Left colon (tissue), 2 donors: ENCODE data around the gene JAK3. TPM values are rescaled to one million over a fixed set of nuclear protein-coding genes. Genes with fewer than 3 reads are reported as not detected.
A peak's percentile ranks its signal among the peaks of the same experiment; 100 is the strongest.
"Not testable (repeated sequence)": the region's sequence is repeated elsewhere in the genome, so short reads cannot be mapped to it uniquely, and the experiment has no call there.

Experiments
- ATAC-seq: fragments of 200-7000 bp; cut with Tn5 transposase; one replicate; pipeline ENCODE4 v1.9.1; 2020; ENCODE audit warnings: mild to moderate bottlenecking, moderate library complexity
- DNase-seq, 2 donors: peaks; one replicate each; pipeline ENCODE4 v3.0.0-alpha.2; 2020
- intact Hi-C, 2 donors: fragments of 100-400 bp; cut with DNase I in 1 of 2; cut with micrococcal nuclease in 1 of 2; formaldehyde crosslinking; loops; one replicate each; pipeline versions ENCODE4 v1.11.2 to v1.14.0; 2022; cut with DNase I, micrococcal nuclease
- total RNA-seq, 2 donors: library from RNA; stranded (reverse); fragmentation: NEBNext Ultra II Directional; extraction: Animal tissue kit (Norgen Biotek cat#: 25700); gene quantifications; one replicate each; pipeline ENCODE4 v1.2.1, GENCODE V29; 2021
- donor health status: DM: no; HTN: no; CAD: no.
- donor health status: DM: yes; HTN: yes; CAD: no.

JAK3 gene
- total RNA-seq, 2 donors from 2014 or later, result 2.7 to 3.7 TPM

DNA sequence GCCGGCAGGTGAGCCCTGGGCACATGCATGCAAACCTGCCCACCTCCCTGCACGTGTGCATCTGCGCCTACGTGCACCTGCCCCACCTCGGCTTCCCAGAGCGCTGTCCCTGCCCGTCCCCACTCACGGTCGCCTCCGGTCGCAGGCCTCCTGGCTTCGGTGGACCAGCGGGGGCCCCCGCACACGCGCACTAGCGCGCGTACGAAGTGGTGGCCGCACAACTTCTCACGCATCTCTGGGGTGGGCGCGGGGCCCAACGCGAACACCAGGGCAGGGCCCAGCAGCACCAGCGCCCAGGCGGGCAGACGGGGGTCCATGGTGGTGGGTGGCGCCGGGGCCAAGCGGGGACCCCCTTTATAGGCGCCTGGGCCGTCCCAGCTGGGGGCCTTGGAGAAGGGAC is 26.6 kb downstream of the JAK3 start, which contains the start of gene INSL3:
Gene INSL3 (minus strand): TSS at position 330 of the 400 bp plus-strand sequence. CDS start 13 bp downstream, at position 317.
- intact Hi-C loops, result no loop called here
- ATAC-seq (no peak), DNase-seq (no peak)

DNA sequence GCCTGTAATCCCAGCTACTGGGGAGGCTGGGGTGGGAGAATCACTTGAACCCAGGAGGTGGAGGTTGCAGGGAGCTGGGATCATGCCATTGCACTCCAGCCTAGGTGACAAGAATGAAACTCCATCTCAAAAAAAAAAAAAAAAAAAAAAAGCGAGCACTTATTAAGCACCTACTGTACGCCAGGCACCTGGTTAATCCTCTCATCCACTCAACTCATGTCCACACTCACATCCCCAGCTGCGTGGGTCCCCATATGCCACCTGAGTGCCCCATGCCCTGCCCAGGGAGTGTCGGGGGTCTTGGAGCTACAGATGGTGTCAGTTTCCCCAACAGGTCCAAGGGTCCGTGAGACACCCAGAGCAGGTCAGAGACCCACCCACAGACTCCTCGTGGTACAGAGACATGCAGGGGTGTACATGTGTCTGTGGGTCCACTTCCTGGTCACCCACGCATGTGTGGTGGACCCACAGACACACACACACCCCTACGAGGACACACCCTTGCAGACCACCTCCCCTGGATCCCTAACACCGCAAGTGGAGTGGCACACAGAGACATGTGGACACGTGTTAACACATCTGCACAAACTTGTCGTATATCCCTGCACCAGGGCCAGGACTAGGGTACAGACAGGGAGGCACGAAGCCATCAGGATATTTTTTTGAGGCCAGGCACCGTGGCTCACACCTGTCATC is 30.0 kb downstream of the JAK3 start:
- intact Hi-C loops, result no loop called here
- peak; percentile 53 for ATAC-seq
- no peak for DNase-seq

DNA sequence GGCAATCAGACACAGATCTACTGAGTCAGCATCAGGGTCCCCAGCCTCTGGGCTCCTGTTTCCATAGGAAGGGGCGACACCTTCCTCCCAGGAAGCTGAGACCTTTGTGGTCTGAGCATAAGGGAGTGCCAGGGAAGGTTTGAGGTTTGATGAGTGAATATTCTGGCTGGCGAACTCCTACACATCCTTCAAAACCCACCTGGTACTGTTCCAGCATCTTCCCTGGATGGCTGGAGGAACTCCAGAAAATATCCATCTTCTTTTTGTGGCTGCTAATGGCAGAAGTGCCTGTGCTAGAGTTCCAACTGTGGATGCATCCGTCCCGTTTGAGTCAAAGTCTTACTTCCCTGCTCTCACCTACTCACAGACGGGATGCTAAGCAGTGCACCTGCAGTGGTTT is 35.7 kb downstream of the JAK3 start:
- DNase-seq, result no peak
- intact Hi-C loops, result no loop called here
- no peak for ATAC-seq

DNA sequence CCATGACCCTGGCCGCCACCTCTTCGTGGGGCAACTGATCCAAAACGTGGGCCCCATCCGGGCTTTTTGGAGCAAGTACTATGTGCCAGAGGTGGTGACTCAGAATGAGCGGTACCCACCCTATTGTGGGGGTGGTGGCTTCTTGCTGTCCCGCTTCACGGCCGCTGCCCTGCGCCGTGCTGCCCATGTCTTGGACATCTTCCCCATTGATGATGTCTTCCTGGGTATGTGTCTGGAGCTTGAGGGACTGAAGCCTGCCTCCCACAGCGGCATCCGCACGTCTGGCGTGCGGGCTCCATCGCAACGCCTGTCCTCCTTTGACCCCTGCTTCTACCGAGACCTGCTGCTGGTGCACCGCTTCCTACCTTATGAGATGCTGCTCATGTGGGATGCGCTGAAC is 36.1 kb downstream of the JAK3 start:
- DNase-seq (no peak), ATAC-seq (no peak)
- intact Hi-C loops, result no loop called here

DNA sequence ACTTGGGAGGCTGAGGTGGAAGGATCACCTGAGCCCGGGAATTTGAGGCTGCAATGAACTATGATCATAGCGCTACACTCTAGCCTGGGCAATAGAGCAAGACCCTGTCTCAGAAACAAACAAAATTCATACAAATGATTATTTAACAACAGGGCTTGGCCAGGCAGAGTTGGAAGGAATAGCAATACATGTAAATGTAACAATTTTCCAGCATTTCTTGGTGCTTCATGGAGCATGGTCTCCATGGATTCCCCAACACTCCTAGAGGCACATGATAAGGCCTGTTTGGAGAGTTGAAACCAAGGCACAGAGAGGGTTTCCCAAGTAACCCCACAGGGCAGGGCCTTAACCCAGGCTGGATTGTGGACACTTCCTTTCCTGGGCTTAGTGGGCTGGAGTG is 36.7 kb downstream of the JAK3 start:
- ATAC-seq, result no peak
- no peak for DNase-seq
- intact Hi-C loops, result no loop called here

DNA sequence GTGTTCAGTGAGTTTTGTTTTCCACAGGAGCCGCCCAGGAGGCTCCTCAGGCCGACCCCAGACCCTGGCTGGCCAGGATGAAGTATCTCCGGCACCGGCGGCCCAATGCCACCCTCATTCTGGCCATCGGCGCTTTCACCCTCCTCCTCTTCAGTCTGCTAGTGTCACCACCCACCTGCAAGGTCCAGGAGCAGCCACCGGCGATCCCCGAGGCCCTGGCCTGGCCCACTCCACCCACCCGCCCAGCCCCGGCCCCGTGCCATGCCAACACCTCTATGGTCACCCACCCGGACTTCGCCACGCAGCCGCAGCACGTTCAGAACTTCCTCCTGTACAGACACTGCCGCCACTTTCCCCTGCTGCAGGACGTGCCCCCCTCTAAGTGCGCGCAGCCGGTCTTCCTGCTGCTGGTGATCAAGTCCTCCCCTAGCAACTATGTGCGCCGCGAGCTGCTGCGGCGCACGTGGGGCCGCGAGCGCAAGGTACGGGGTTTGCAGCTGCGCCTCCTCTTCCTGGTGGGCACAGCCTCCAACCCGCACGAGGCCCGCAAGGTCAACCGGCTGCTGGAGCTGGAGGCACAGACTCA is 40.0 kb downstream of the JAK3 start:
- intact Hi-C loops, result no loop called here
- DNase-seq (no peak), ATAC-seq (no peak)

DNA sequence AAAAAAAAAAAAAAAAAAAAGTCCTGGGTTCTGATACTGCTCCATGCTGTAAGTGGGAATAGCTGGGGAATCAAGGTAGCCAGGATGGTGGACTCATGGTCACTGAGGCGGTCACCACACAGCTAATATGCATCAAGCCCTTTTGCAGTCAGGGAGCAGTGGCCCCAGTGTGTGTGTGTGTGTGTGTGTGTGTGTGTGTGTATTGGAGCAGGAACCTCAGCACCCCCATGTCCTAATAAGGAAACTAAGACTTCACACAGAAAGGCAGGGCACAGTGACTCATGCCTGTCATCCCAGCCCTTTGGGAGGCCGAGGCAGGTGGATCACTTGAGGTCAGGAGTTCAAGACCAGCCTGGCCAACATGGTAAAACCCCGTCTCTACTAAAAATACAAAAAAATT is 40.8 kb downstream of the JAK3 start:
- ATAC-seq (peak; percentile 40), DNase-seq (no peak)
- intact Hi-C loops, result no loop called here

DNA sequence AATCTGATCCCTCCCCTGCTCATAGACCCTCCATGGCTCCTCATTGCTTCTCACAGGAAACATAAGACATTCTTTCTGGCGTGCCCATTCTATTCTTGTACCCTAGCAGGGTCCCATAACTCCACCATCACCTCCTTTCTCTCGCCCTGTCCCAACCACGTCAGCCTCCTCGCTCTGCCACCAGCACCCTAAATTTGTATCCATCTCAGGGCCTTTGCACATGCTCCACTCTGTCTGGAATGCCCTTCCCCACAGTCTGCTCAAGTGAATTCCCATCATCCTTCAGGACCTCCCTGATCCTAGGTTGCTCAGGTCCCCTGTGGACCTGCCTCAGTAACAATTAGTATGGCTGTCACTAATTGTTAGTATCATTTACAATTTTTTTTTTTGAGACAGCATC is 42.4 kb downstream of the JAK3 start:
- no peak for DNase-seq
- no peak for ATAC-seq
- intact Hi-C loops, result no loop called here

DNA sequence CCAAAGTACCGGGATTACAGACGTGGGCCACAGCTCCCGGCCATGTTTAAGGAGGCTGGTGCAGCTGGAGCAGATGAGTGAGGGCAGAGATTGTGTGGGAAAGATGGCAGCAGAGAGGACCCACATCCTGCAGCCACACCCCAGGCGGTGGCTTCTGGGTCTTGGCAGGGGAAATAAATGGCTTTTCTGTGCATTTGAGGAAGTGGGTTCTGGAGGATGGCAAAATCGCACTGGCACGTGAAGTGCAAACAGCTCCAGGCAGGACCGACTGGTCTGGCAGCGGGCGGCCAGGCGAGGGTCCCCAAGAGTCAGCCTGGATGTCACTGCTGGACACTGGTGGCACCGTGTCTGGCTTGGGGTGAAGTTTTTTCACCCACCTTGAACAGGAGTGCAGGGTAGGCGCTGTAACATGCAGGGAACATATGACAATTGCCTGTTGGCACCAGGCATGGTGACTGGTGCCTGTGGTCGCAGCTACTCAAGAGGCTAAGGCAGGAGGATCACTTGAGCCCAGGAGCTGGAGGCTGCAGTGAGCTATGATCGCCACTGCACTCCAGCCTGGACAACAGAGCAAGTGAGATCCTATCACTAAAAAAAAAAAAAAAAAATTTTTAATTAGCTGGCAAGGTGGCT is 44.4 kb downstream of the JAK3 start:
- ATAC-seq, result no peak
- intact Hi-C loops, result no loop called here
- DNase-seq, result no peak

DNA sequence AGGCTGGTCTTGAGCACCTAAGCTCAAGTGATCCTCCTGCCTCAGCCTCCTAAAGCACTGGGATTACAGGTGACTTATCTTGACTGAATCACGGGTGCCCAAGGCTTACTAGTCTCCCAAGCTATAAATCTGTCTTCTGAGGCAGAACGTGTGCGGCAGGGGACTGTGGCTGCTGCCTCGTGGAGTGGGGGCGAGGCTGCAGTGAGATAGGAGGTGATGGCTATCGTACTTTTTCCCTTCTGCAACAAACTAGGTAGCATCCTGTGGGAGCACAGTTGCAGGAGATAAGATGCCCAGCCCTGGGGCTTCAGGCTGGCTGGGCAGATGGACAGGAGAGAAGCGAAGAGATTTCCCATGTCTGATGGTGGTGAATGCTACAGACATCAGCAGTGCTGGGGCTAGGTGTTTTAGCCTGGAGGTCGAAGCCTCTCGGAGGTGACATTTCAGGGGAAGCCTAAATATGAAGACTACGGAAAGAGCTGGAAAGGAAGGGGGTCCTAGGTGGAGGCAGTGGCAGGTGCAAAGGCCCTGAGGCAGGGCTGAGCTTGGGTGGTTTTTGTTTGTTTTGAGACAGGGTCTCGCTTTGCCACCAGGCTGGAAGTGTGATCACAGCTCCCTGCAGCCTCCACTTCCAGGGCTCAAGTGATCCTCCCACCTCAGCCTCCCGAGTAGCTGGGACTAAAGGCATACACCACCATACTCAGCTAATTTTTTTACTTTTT is 45.5 kb downstream of the JAK3 start:
- ATAC-seq, result no peak
- DNase-seq, result no peak
- intact Hi-C loops, result no loop called here

DNA sequence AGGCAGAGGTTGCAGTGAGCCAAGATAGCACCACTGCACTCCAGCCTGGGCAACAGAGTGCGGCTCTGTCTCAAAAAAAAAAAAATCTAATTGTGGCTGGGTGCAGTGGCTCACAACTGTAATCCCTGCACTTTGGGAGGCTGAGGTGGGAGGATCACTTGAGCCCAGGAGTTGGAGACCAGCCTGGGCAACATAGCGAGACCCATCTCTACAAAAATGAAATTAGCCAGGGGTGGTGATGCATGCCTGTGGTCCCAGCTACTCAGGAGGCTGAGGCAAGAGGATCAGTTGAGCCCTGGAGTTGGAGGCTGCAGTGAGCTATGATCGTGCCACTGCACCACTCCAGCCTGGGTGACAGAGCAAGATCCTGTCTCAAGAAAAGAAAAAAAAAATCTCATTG is 49.2 kb downstream of the JAK3 start:
- intact Hi-C loops, ATAC-seq, DNase-seq: not testable (repeated sequence)

DNA sequence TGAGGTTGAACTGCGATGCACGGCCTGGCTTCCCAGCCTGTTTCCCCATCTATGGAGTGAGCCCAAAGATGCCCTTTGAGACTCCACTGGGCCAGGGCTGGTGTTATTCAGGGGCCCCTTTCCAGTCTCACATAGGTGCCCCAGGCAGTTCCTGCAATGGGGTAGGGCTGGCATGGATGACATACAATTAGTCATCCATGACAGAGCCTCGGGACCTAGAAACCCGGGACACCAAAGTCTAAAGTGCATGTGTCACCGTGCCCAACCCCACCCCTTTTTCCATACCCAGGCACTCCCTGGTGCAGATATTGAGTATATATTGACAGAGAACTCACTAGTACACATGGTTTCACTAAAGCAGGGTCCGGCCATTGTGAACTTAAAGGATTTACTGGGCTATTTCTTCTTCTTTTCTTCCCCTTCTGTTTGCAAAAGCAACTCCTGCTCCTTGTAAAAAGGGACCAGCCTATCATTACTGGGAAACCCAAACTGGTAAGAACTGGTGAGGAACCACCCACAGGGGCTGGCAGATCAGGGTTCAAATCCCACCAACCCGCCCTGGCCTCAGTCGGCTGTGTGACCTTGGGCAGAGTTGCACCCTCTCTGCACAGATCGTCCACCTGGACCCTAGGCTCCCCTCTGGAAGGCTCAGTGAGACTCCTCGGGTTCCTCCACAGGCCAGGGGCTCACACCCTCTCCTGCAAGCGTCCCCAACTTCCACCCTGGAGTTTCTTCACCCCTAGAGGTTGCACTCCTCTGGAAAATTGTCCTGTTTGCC is 50.2 kb downstream of the JAK3 start:
- ATAC-seq, result peak; percentile 72
- DNase-seq, result peak; percentile 80 to 92
- intact Hi-C loops, result no loop called here

DNA sequence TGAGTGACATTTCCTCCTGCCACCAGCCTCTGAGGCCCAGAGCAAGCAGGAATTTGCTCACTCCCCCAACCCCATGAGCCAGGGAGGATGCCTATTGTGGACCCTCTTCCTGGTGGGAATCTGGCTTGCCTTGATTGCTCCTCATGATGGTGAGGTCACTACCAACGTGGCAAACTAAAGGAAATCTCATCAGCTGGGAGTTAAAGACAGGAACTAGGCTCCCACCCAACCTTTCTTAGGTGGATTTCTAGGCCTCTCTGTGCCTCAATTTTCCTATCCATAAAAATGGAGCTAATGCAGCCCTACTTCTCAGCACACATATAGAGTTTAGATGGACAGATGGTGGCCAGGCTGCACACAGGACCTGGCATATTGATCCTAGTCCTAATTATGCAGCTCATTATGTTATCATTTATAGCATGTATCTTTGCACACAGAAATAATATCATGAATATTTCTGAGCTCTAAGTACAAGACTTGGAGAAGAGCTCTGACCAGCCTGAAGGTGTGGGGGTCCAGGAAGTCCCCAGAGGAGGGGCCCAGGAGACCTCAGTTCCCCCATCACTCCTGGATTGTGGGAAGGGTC is 50.9 kb downstream of the JAK3 start:
- intact Hi-C loops, result no loop called here
- DNase-seq, result no peak
- ATAC-seq, result no peak

DNA sequence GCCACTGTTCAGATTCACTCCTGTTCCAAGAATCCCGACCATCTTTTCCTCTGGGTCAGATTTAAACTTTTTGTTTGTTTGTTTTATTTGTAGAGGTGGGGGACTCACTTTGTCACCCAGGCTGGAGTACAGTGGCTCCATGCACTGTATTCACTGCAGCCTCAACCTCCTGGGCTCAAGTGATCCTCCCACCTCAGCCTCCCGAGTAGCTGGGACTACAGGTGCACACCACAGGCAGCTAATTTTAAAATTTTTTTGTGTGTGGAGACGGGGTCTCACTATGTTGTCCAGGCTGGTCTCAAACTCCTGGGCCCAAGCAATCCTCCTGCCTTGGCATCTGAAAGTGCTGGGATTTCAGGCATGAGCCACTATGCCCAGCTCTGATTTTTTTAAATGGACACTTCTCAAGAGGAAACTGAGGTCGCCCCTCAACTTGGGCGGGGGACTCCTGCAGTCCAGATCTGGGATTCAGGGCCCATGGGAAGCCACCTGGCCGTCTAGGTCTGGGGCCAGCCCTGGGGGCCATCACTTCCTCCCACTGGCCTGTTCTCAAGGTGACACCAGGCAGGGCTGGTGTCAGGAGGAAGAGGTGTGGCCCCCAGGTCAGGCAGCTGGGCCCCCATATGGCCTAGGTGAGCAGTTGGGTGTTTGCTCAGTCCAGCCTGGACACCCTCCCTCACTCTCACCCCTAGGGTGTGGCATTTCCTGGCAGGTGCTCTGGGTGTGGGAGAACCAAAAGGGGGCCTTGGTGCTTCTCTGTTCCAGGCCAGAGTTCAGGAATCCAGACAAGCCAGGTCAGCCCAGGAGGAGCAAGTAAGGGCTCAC is 51.6 kb downstream of the JAK3 start:
- intact Hi-C loops, result no loop called here
- ATAC-seq, result peak; percentile 64
- DNase-seq, result peak; percentile 75 to 93

DNA sequence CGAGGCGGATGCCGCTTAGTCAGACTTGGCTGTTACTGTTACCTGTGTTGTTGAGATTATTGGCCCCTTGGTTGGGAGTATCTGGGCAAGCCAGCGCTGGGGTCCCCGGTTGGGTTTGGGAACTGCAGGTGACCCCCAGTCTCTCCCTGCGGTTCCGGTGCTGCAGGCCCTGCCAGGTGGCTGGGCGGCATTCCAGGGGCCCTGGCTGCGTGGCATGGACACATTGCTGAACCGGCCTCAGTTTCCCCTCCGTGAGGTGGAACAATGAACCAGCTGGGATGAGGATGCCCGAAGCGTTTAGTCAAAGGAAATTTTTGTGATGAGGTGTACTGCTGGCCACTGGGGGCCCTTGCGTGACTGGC is 52.3 kb downstream of the JAK3 start:
- intact Hi-C loops, result no loop called here
- DNase-seq (peak in 1 of 2 donors; percentile 37), ATAC-seq (no peak)

DNA sequence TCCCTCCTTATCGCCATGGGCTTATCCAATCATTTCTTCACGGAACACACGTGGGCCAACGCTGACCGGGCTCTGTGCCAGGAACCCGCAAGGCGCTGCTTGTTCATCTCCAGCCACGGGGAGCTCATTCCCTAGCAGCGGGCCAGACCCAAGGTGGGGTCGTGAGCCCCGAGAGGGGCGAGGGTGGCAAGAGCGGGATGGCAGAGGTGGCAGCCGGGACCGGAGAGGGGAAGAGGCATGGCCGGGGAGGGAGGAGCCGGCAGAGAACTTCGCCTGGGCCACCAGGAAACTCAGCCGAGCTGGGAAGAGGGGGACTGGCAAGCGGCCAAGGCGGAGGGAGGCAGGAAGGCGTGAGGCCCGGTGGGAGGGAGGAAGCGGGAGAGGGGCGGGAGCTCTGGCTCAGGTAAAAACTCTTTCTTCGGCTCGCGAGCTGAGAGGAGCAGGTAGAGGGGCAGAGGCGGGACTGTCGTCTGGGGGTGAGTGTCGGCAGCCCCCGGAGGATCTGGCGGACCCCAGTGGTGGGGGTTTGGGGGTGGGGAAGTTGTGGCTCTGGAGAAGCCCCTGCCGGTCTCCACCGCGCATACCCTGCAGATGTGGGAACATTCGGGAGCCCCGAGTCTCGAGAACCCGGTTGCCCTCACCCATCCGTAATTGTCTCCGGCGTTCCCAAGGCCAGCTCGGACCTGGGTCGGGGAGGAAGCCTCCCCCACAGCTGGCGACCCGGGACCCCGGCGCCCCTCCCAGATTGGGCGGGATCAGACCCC is 52.9 kb downstream of the JAK3 start, which contains the start of gene B3GNT3:
Gene B3GNT3 (plus strand): TSS at position 408 of the 764 bp plus-strand sequence. CDS start 12,670 bp downstream, outside the sequence.
- intact Hi-C loops, result no loop called here
- ATAC-seq (peak; percentile 52), DNase-seq (peak; percentile 94 to 97)

DNA sequence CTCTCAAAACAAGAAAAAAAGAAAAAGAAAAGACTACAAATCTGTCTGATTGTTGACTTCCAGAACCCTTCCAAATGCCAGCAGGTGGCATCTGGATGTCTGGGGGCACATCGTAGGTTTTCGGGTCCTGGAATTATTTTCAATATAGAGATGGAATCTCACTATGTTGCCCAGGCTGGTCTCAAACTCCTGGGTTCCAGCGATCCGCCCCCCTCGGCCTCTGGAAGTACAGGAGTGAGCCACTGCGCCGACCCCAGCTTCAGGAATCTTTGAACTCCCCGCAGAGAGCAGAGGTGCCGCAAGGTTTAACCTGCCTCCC is 53.4 kb downstream of the JAK3 start:
- ATAC-seq (no peak), DNase-seq (no peak)
- intact Hi-C loops, result no loop called here
